H1 (cell line): Measurements from ENCODE around the gene IL24. TPM values are rescaled to one million over a fixed set of nuclear protein-coding genes. Genes with fewer than 3 reads are reported as not detected.

ENCODE experiments used
- CTCF ChIA-PET: fragments of 300-600 bp; sonication (Branson Sonifier 250); formaldehyde crosslinking; loops from one replicate; lab custom pipeline; 2021; ENCODE audit not compliant: partially characterized antibody; lab: Charles Lee
- POLR2A ChIA-PET: fragments of 300-600 bp; sonication (Branson Sonifier 250); formaldehyde crosslinking; loops from one replicate; lab custom pipeline; 2021; ENCODE audit warnings: inconsistent platforms; ENCODE audit not compliant: partially characterized antibody; lab: Charles Lee
- DNase-seq, 2 experiments: peaks; one replicate each; pipeline versions ENCODE4 v3.0.0 to v3.0.0-alpha.2; 2010 to 2022; ENCODE audit warnings: low spot score in 2 of 2, low read depth in 1 of 2, mixed read lengths in 1 of 2
- FAIRE-seq: peaks from 2 replicates; lab custom pipeline; 2011; peaks lifted over from hg19 to GRCh38; lab: Jason Lieb, UNC
- H2AFZ ChIP-seq: 2 replicates; pipeline ENCODE4 v1.8.1; 2012; ENCODE audit warnings: low read length, inconsistent platforms
- H2AK5ac ChIP-seq: 2 replicates; pipeline ENCODE4 v1.6.1; 2013; ENCODE audit warnings: low read depth, low read length
- H2BK120ac ChIP-seq: replicated peaks from 2 replicates; pipeline ENCODE3; 2013; ENCODE audit warnings: low read depth, low read length, inconsistent platforms
- H2BK12ac ChIP-seq: 2 replicates; pipeline ENCODE4 v1.6.1; 2013; ENCODE audit warnings: low read depth, low read length
- H2BK15ac ChIP-seq: 2 replicates; pipeline ENCODE4 v1.6.1; 2013; ENCODE audit warnings: low read length
- H2BK20ac ChIP-seq: 2 replicates; pipeline ENCODE4 v1.6.1; 2013; ENCODE audit warnings: low read length
- H2BK5ac ChIP-seq: 2 replicates; pipeline ENCODE4 v1.6.1; 2013; ENCODE audit warnings: low read depth, low read length
- H3K14ac ChIP-seq: 2 replicates; pipeline ENCODE4 v1.6.1; 2013; ENCODE audit warnings: inconsistent platforms; ENCODE audit not compliant: insufficient read length
- H3K18ac ChIP-seq: 2 replicates; pipeline ENCODE4 v1.6.1; 2013; ENCODE audit warnings: low read length; ENCODE audit errors: extremely low read depth
- H3K23ac ChIP-seq: 2 replicates; pipeline ENCODE4 v1.6.1; 2013; ENCODE audit warnings: inconsistent platforms; ENCODE audit not compliant: insufficient read length
- H3K23me2 ChIP-seq: 2 replicates; pipeline ENCODE4 v1.6.1; 2013; ENCODE audit warnings: low read depth, low read length
- H3K27ac ChIP-seq: 2 replicates; pipeline ENCODE4 v1.6.1; 2011; ENCODE audit warnings: low read depth, low read length, inconsistent platforms
- H3K27me3 ChIP-seq, 4 experiments: replicated peaks in 1 of 4; 1 replicate in 1 of 4; 2 replicates in 3 of 4; pipeline versions ENCODE4 v1.6.1 to v1.8.1; 2011 to 2013; ENCODE audit warnings: low read length in 3 of 4, mild to moderate bottlenecking in 3 of 4, inconsistent platforms in 2 of 4, mixed read lengths in 2 of 4, moderate library complexity in 1 of 4; ENCODE audit not compliant: control insufficient read depth in 3 of 4, insufficient read depth in 3 of 4; ENCODE audit errors: extremely low read depth in 1 of 4
- H3K36me3 ChIP-seq, 4 experiments: 2 replicates each; pipeline versions ENCODE4 v1.6.1 to v1.8.1; 2011 to 2013; ENCODE audit warnings: mild to moderate bottlenecking in 4 of 4, low read length in 3 of 4, moderate library complexity in 2 of 4, control low read depth in 1 of 4, inconsistent platforms in 1 of 4; ENCODE audit not compliant: insufficient read depth in 4 of 4, control insufficient read depth in 2 of 4
- H3K4ac ChIP-seq: replicated peaks from 2 replicates; pipeline ENCODE3; 2013; ENCODE audit warnings: low read length, low read depth, mixed read lengths, inconsistent platforms; ENCODE audit not compliant: insufficient read length
- H3K4me1 ChIP-seq, 4 experiments: replicated peaks in 1 of 4; 1 replicate in 1 of 4; 2 replicates in 3 of 4; pipeline versions ENCODE4 v1.6.1 to v1.8.1; 2011 to 2013; ENCODE audit warnings: low read length in 3 of 4, inconsistent platforms in 2 of 4, mixed read lengths in 1 of 4; ENCODE audit not compliant: insufficient read depth in 4 of 4, control insufficient read depth in 3 of 4
- H3K4me2 ChIP-seq, 2 experiments: 2 replicates each; pipeline versions ENCODE4 v1.6.1 to v1.8.1; 2011 to 2013; ENCODE audit warnings: low read depth in 2 of 2, low read length in 2 of 2, control low read depth in 1 of 2, inconsistent platforms in 1 of 2, mild to moderate bottlenecking in 1 of 2; ENCODE audit not compliant: insufficient read depth in 1 of 2
- H3K4me3 ChIP-seq, 4 experiments: fragments of 200-600, 300-600 bp in 1 of 4; sonication (generic), shearing (Covaris generic), sonication (Bioruptor Twin) in 1 of 4; 2 replicates each; pipeline versions ENCODE4 v1.5.1 to v1.8.1; 2011 to 2016; ENCODE audit warnings: low read length in 4 of 4, low read depth in 3 of 4, control low read depth in 2 of 4, inconsistent platforms in 2 of 4, mild to moderate bottlenecking in 2 of 4, mixed read lengths in 1 of 4, moderate library complexity in 1 of 4; ENCODE audit not compliant: insufficient read depth in 2 of 4; ENCODE audit errors: extremely low read depth in 1 of 4
- H3K56ac ChIP-seq: replicated peaks from 2 replicates; pipeline ENCODE3; 2013; ENCODE audit warnings: low read depth, mild to moderate bottlenecking, mixed read lengths, low read length, inconsistent platforms; ENCODE audit not compliant: insufficient read length
- H3K79me1 ChIP-seq: 2 replicates; pipeline ENCODE4 v1.6.1; 2013; ENCODE audit warnings: low read depth, low read length, control low read depth
- H3K79me2 ChIP-seq, 2 experiments: 2 replicates each; pipeline versions ENCODE4 v1.6.1 to v1.8.1; 2012 to 2013; ENCODE audit warnings: low read length in 2 of 2, mild to moderate bottlenecking in 2 of 2, inconsistent platforms in 1 of 2; ENCODE audit not compliant: insufficient read depth in 2 of 2, control insufficient read depth in 1 of 2
- H3K9ac ChIP-seq, 4 experiments: replicated peaks in 1 of 4; 1 replicate in 1 of 4; 2 replicates in 3 of 4; pipeline versions ENCODE4 v1.6.1 to v1.8.1; 2011 to 2013; ENCODE audit warnings: low read depth in 3 of 4, low read length in 3 of 4, control low read depth in 2 of 4, mild to moderate bottlenecking in 2 of 4, moderate library complexity in 2 of 4, inconsistent platforms in 1 of 4; ENCODE audit errors: extremely low read depth in 1 of 4
- H3K9me3 ChIP-seq, 2 experiments: 2 replicates each; pipeline versions ENCODE4 v1.6.1 to v1.8.1; 2012 to 2013; ENCODE audit warnings: mild to moderate bottlenecking in 2 of 2, moderate library complexity in 2 of 2, control low read depth in 1 of 2, inconsistent platforms in 1 of 2, low read depth in 1 of 2, low read length in 1 of 2, mixed read lengths in 1 of 2; ENCODE audit not compliant: insufficient read depth in 2 of 2
- H4K20me1 ChIP-seq, 2 experiments: replicated peaks in 1 of 2; 2 replicates each; pipeline versions ENCODE3 to v1.8.1; 2011 to 2013; ENCODE audit warnings: inconsistent platforms in 2 of 2, low read length in 2 of 2, mild to moderate bottlenecking in 1 of 2; ENCODE audit not compliant: insufficient read depth in 2 of 2, control insufficient read depth in 1 of 2
- H4K5ac ChIP-seq: 2 replicates; pipeline ENCODE4 v1.6.1; 2013; ENCODE audit warnings: low read length, low read depth, mixed read lengths, inconsistent platforms; ENCODE audit not compliant: insufficient read length
- H4K8ac ChIP-seq: 2 replicates; pipeline ENCODE4 v1.8.0; 2013; ENCODE audit warnings: mild to moderate bottlenecking, moderate library complexity, low read length, inconsistent platforms; ENCODE audit not compliant: insufficient read depth; ENCODE audit errors: extremely low read depth
- H4K91ac ChIP-seq: replicated peaks from 2 replicates; pipeline ENCODE3; 2013; ENCODE audit warnings: low read length, mixed read lengths, inconsistent platforms; ENCODE audit not compliant: insufficient read length
- BACH1 ChIP-seq: IDR thresholded peaks from 2 replicates; pipeline ENCODE4 v1.6.1; 2012; ENCODE audit warnings: low read length, improper control_type of control experiment
- BCL11A ChIP-seq, 2 experiments: IDR thresholded peaks; one replicate each; pipeline ENCODE4 v1.6.1; 2011; ENCODE audit warnings: low read depth in 2 of 2, low read length in 2 of 2, mild to moderate bottlenecking in 2 of 2
- CHD2 ChIP-seq: IDR thresholded peaks from 2 replicates; pipeline ENCODE4 v1.6.1; 2012; ENCODE audit warnings: low read length, improper control_type of control experiment
- CTBP2 ChIP-seq: IDR thresholded peaks from 2 replicates; pipeline ENCODE4 v1.7.0; 2011; ENCODE audit warnings: borderline replicate concordance, mild to moderate bottlenecking, moderate library complexity, mixed read lengths, low read length; ENCODE audit not compliant: insufficient read depth, insufficient read length
- GTF2F1 ChIP-seq: IDR thresholded peaks from 2 replicates; pipeline ENCODE4 v1.6.1; 2012; ENCODE audit warnings: low read depth, low read length, improper control_type of control experiment, borderline replicate concordance
- HDAC2 ChIP-seq, 2 experiments: fragments of 300-600 bp in 1 of 2; sonication (generic) in 1 of 2; IDR thresholded peaks; 2 replicates each; pipeline ENCODE4 v1.6.1; 2011 to 2012; ENCODE audit warnings: low read depth in 2 of 2, low read length in 2 of 2, mild to moderate bottlenecking in 2 of 2, moderate library complexity in 2 of 2, borderline replicate concordance in 1 of 2, inconsistent platforms in 1 of 2
- HDAC6 ChIP-seq: IDR thresholded peaks from one replicate; pipeline ENCODE4 v1.7.1; 2012; ENCODE audit warnings: low read depth, mild to moderate bottlenecking, inconsistent platforms, low read length, moderate library complexity
- KDM4A ChIP-seq: IDR thresholded peaks from one replicate; pipeline ENCODE4 v1.7.1; 2012; ENCODE audit warnings: low read depth, mild to moderate bottlenecking, moderate library complexity, low read length, inconsistent platforms; ENCODE audit not compliant: severe bottlenecking
- POU5F1 ChIP-seq: IDR thresholded peaks from 2 replicates; pipeline ENCODE4 v1.6.1; 2011; ENCODE audit warnings: low read depth, mild to moderate bottlenecking, low read length, moderate library complexity
- SP2 ChIP-seq: IDR thresholded peaks from 2 replicates; pipeline ENCODE4 v1.6.1; 2012; ENCODE audit warnings: mild to moderate bottlenecking, low read length, inconsistent platforms
- TAF1 ChIP-seq: IDR thresholded peaks from 2 replicates; pipeline ENCODE4 v1.6.1; 2011; ENCODE audit warnings: mild to moderate bottlenecking, low read depth, low read length
- TCF12 ChIP-seq: IDR thresholded peaks from 2 replicates; pipeline ENCODE4 v1.6.1; 2011; ENCODE audit warnings: low read depth, mild to moderate bottlenecking, low read length
- ZNF274 ChIP-seq: IDR thresholded peaks from 2 replicates; pipeline ENCODE4 v1.7.0; 2012; ENCODE audit warnings: low read length, borderline replicate concordance; ENCODE audit errors: extremely low read depth
- WGBS, 2 experiments: shearing (Covaris generic) in 1 of 2; methylation state at CpG; one replicate each; pipeline versions ENCODE4 v1.1.6 to v1.1.7; 2013 to 2015; ENCODE audit warnings: low lambda C conversion rate in 2 of 2, mixed read lengths in 2 of 2, inconsistent platforms in 1 of 2, low coverage in 1 of 2, missing lambda C conversion rate in 1 of 2; ENCODE audit not compliant: insufficient replicate concordance in 2 of 2, insufficient coverage in 1 of 2, insufficient read length in 1 of 2; ENCODE audit errors: extremely low coverage in 1 of 2, missing lambda C conversion rate in 1 of 2; 5-methylcytosine and 5-hydroxymethylcytosine counted together
- polyA plus RNA-seq, 7 experiments: library from polyadenylated mRNA; depleted of rRNA in 3 of 7; stranded (reverse) in 5 of 7; unstranded in 2 of 7; fragments of >200 nt in 5 of 7; fragments of 200-250 nt in 2 of 7; gene quantifications; 1 replicate in 5 of 7; 2 replicates in 1 of 7; 4 replicates in 1 of 7; pipeline versions ENCODE4 v1.2.1 to v1.2.3, GENCODE V29; 2011 to 2013; ENCODE audit warnings: missing spikeins in 2 of 7, mixed read lengths in 2 of 7
- total RNA-seq: library from RNA; stranded (reverse); fragmentation: NEBNext Ultra II Directional; extraction: Animal tissue kit (Norgen Biotek cat#: 25700); gene quantifications from 2 replicates; pipeline ENCODE4 v1.2.1, GENCODE V29; 2021

Gene IL24
- total and polyA plus RNA-seq, 2 of the 8 experiments (the other 6 are each of a cell fraction or from before 2014, with no cell fraction given): not detected

DNA sequence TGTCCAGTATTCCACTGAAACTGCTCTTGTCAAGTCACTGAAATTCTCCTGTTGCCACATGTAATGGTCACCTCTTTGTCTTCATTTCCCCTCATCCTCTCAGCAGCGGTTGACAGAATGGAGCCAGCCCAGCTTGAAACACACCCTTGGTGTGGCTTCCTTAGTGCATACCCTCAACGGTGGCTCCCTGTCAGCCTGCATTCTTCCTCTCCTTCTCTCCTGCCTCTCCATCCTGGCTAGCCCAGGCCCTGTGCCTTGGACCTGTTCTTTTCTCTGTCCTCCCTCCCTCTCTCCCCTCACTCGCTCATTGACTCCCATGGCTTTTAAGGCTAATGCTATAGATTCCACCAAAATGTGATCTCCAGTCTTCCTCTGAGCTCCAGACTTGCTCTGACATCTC lies 20.8 kb downstream of the IL24 start:
- Histone ChIP-seq H3K4me2 (no peak overlapping the region), H3K23me2 (no peaks in the 10 kb centered on the region; the same call in 1 of the 2 replicates), H3K9me3 (no peaks in the 10 kb centered on the region), H2BK20ac (no peak overlapping the region), H3K56ac (no peak overlapping the region), H2BK5ac (no peak overlapping the region), H4K91ac (no peak overlapping the region), H3K18ac (no peak overlapping the region), H3K4me3 (no peak overlapping the region), H2AK5ac (no peak overlapping the region), H4K5ac (no peak overlapping the region), H3K27ac (no peak overlapping the region), H4K8ac (no peak overlapping the region), H2BK15ac (no peak overlapping the region), H3K79me1 (no peaks in the 10 kb centered on the region), H3K79me2 (no peaks in the 10 kb centered on the region), H3K23ac (no peak overlapping the region), H3K9ac (no peak overlapping the region), H3K14ac (no peak overlapping the region), H2BK12ac (no peak overlapping the region), H4K20me1 (no peaks in the 10 kb centered on the region), H2AFZ (no peak overlapping the region), H3K27me3 (no peaks in the 10 kb centered on the region), H3K4ac (no peak overlapping the region), H3K36me3 (no peaks in the 10 kb centered on the region), H3K4me1 (no peaks in the 10 kb centered on the region), H2BK120ac (no peak overlapping the region)
- TF ChIP-seq CHD2: no peak
- TF ChIP-seq CTBP2: no peak
- no peak for TF ChIP-seq TCF12
- TF ChIP-seq SP2: no peak
- TF ChIP-seq HDAC2 (IDR thresholded peaks at IDR 0.05; ENCODE audit: borderline replicate concordance in 1 of 2, low read depth in 2 of 2, low read length in 2 of 2): no peak
- TF ChIP-seq POU5F1: no peak
- TF ChIP-seq BCL11A (IDR thresholded peaks at IDR 0.05; ENCODE audit: low read depth in 2 of 2, low read length in 2 of 2): no peak
- TF ChIP-seq KDM4A: no peak
- TF ChIP-seq HDAC6: no peak
- TF ChIP-seq GTF2F1: no peak
- TF ChIP-seq TAF1: no peak
- TF ChIP-seq ZNF274: no peak
- no peak for TF ChIP-seq BACH1
- DNase-seq: no peak
- 90% methylated on average over 3 of the region's 3 CpGs; no CpG with 5 or more reads in 1 of the 2 experiments for WGBS, 2 experiments
- CTCF ChIA-PET: interaction anchor here (0.9 to 12.9 kb wide), 12 partner anchors 9 to 183 kb away, joined by 3 to 180 read pairs (median 4); no protein-coding TSS in a partner anchor
- no peak for FAIRE-seq
- POLR2A ChIA-PET: no interaction called here
